Stimulated activated effector memory CD8-positive, alpha-beta T cell treated with anti-CD3 and anti-CD28 coated beads, Interleukin-12 subunit alpha, Interleukin-12 subunit beta, amount 100 ng/mL, for 72 hours (primary cell): ENCODE measurements around the gene GYPB.
"Not testable (repeated sequence)": the region's sequence is repeated elsewhere in the genome, so short reads cannot be mapped to it uniquely, and the experiment has no call there.

Experiments used
- ATAC-seq: fragments of 150-1000 bp; cut with Tn5 transposase; 2 replicates; pipeline ENCODE4 v1.10.0; 2021
- DNase-seq, 2 donors: peaks; one replicate each; pipeline ENCODE4 v3.0.0; 2021 to 2022; ENCODE audit warnings: low spot score in 2 of 2
- H3K27ac Mint-ChIP-seq: one replicate; pipeline ENCODE4 v1.8.0; 2022; ENCODE audit warnings: mild to moderate bottlenecking, mixed read lengths
- H3K36me3 Mint-ChIP-seq: one replicate; pipeline ENCODE4 v1.8.0; 2022; ENCODE audit warnings: mild to moderate bottlenecking, mixed read lengths
- H3K4me1 Mint-ChIP-seq: one replicate; pipeline ENCODE4 v1.8.0; 2022; ENCODE audit warnings: mixed read lengths
- H3K4me3 Mint-ChIP-seq: one replicate; pipeline ENCODE4 v1.8.0; 2022; ENCODE audit warnings: mild to moderate bottlenecking, mixed read lengths
- H3K9me3 Mint-ChIP-seq: one replicate; pipeline ENCODE4 v1.8.0; 2022; ENCODE audit warnings: mixed read lengths

The GYPB gene

GRCh38 chr4:143996193-143996592 is 23.0 kb downstream of the GYPB start:
- H3K4me3 Mint-ChIP-seq, H3K9me3 Mint-ChIP-seq, H3K27ac Mint-ChIP-seq, H3K4me1 Mint-ChIP-seq, DNase-seq, ATAC-seq, H3K36me3 Mint-ChIP-seq: not testable (repeated sequence)

GRCh38 chr4:143991761-143992160 is 27.4 kb downstream of the GYPB start:
- H3K4me1 Mint-ChIP-seq, H3K36me3 Mint-ChIP-seq, H3K9me3 Mint-ChIP-seq, H3K27ac Mint-ChIP-seq, DNase-seq, H3K4me3 Mint-ChIP-seq: not testable (repeated sequence)
- peak; percentile 67 for ATAC-seq

GRCh38 chr4:143990717-143991116 is 28.5 kb downstream of the GYPB start:
- not testable (repeated sequence) for H3K4me3 Mint-ChIP-seq, ATAC-seq

GRCh38 chr4:143986180-143986579 is 33.0 kb downstream of the GYPB start:
- no peaks in the 10 kb centered on the region for H3K36me3 Mint-ChIP-seq
- ATAC-seq (no peak), DNase-seq (no peak)
- H3K27ac Mint-ChIP-seq = no peak overlapping the region
- H3K9me3 Mint-ChIP-seq = peaks cover 4% of the 10 kb centered on the region
- H3K4me3 Mint-ChIP-seq = no peak overlapping the region
- H3K4me1 Mint-ChIP-seq = no peaks in the 10 kb centered on the region

More at GRCh38 chr4:143990717-143991116, 28.5 kb downstream of the GYPB start:
- H3K27ac Mint-ChIP-seq, DNase-seq, H3K36me3 Mint-ChIP-seq, H3K4me1 Mint-ChIP-seq, H3K9me3 Mint-ChIP-seq: not testable (repeated sequence)

- not testable (repeated sequence) for H3K36me3 Mint-ChIP-seq, H3K4me3 Mint-ChIP-seq, H3K9me3 Mint-ChIP-seq, DNase-seq, ATAC-seq, H3K27ac Mint-ChIP-seq, H3K4me1 Mint-ChIP-seq
Measured at GRCh38 chr4:143980776-143981175, 38.4 kb downstream of the GYPB start.

GRCh38 chr4:143975527-143975926 is 43.7 kb downstream of the GYPB start:
- not testable (repeated sequence) for H3K9me3 Mint-ChIP-seq, ATAC-seq, H3K4me3 Mint-ChIP-seq, H3K27ac Mint-ChIP-seq, H3K36me3 Mint-ChIP-seq, H3K4me1 Mint-ChIP-seq, DNase-seq

- not testable (repeated sequence) for ATAC-seq, DNase-seq, H3K36me3 Mint-ChIP-seq, H3K4me1 Mint-ChIP-seq, H3K27ac Mint-ChIP-seq, H3K9me3 Mint-ChIP-seq, H3K4me3 Mint-ChIP-seq
Measured at GRCh38 chr4:143974021-143974420, 45.2 kb downstream of the GYPB start.

GRCh38 chr4:143961075-143961474 is 58.1 kb downstream of the GYPB start:
- no peak for ATAC-seq

GRCh38 chr4:143955306-143955705 is 63.9 kb downstream of the GYPB start:
- not testable (repeated sequence) for ATAC-seq, H3K9me3 Mint-ChIP-seq, H3K27ac Mint-ChIP-seq, DNase-seq, H3K36me3 Mint-ChIP-seq, H3K4me3 Mint-ChIP-seq, H3K4me1 Mint-ChIP-seq

More at GRCh38 chr4:143961075-143961474, 58.1 kb downstream of the GYPB start:
- Mint-ChIP-seq H3K4me3 (no peak overlapping the region), H3K27ac (no peak overlapping the region), H3K9me3 (no peaks in the 10 kb centered on the region), H3K4me1 (no peaks in the 10 kb centered on the region), H3K36me3 (no peaks in the 10 kb centered on the region)
- no peak for DNase-seq

GRCh38 chr4:143951458-143951972 is 67.7 kb downstream of the GYPB start:
- H3K4me3 Mint-ChIP-seq, DNase-seq, H3K36me3 Mint-ChIP-seq, H3K9me3 Mint-ChIP-seq, H3K4me1 Mint-ChIP-seq, ATAC-seq, H3K27ac Mint-ChIP-seq: not testable (repeated sequence)

- not testable (repeated sequence) for H3K27ac Mint-ChIP-seq, H3K4me3 Mint-ChIP-seq, H3K4me1 Mint-ChIP-seq, DNase-seq, H3K36me3 Mint-ChIP-seq, H3K9me3 Mint-ChIP-seq, ATAC-seq
Measured at GRCh38 chr4:143950967-143951366, 68.2 kb downstream of the GYPB start.

- H3K27ac Mint-ChIP-seq, H3K36me3 Mint-ChIP-seq, DNase-seq, ATAC-seq, H3K9me3 Mint-ChIP-seq, H3K4me1 Mint-ChIP-seq, H3K4me3 Mint-ChIP-seq: not testable (repeated sequence)
Measured at GRCh38 chr4:143950185-143950584, 69.0 kb downstream of the GYPB start.

GRCh38 chr4:143947493-143947892 is 71.7 kb downstream of the GYPB start:
- H3K36me3 Mint-ChIP-seq, ATAC-seq, H3K4me3 Mint-ChIP-seq, H3K4me1 Mint-ChIP-seq, H3K27ac Mint-ChIP-seq, H3K9me3 Mint-ChIP-seq, DNase-seq: not testable (repeated sequence)
